HG03103 (cell line): ENCODE data around the gene ETF1.
"Not testable (repeated sequence)": the region's sequence is repeated elsewhere in the genome, so short reads cannot be mapped to it uniquely, and the experiment has no call there.

Experiments used
- ATAC-seq: cut with Tn5 transposase; IDR thresholded peaks from one replicate; pipeline ENCODE4 v1.9.1; 2021; ENCODE audit warnings: low read depth; ENCODE audit not compliant: unreplicated experiment

The ETF1 gene

DNA sequence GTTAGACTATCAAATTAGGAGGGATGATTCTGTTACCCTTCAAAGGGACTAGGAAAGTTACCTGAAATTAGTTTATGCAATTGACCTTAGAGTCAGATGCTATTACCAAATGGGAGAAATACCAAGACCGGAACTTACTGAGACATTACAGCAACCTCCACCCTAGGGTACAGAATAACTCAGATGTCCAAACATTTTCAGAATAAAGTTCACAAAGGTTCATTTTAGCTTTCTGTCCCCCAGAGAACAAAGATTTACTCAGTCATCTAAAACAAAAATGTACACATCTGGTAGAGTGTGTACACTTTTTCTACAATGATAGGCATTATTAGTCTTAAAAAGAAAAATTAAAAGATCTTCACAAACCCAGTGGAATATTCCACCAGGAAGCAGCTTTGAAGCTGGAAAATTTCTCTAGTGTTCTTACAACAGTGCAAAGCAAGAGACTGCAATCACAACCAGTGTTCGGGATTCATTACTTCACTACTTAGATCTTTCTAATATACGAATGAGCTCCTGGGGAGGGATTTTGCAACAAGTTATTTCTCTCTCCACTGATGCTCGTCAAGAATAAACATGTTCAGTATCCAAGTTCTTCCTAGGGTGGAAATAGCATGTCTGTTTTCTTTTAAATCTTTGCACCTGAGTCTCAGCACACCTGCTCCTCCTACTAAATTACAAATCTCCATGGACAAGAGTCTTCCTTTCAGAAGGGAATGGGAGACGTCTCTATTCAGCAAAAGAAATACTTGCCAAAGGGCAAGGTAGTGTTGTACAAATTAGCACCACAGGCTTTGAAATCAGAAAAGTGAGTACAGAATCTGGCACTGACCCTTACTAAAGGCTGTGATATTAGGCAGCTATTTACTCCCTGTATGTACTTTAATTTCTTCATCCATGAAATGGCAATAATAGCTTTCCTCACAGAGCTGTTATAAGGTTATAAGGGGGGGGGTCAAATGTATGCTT, 8.8 kb downstream of the ETF1 start:
- no peak for ATAC-seq

DNA sequence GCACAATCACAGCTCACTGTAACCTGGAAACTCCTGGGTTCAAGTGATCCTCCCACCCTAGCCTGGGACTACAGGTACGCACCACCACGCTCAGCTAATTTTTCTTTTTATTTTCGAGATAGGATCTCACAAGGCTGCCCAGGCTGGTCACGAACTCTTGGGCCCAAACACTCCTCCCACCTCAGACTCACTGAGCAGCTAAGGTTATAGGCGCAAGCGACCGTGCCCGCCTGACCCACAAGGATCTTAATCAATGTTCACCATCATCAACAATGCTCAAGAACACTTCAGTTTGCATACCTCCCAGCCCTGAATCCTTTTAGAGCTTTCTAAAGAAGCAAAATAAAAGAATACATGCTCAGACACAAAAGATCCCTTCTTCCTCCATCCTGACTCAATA, 13.2 kb downstream of the ETF1 start:
- ATAC-seq: no peak

DNA sequence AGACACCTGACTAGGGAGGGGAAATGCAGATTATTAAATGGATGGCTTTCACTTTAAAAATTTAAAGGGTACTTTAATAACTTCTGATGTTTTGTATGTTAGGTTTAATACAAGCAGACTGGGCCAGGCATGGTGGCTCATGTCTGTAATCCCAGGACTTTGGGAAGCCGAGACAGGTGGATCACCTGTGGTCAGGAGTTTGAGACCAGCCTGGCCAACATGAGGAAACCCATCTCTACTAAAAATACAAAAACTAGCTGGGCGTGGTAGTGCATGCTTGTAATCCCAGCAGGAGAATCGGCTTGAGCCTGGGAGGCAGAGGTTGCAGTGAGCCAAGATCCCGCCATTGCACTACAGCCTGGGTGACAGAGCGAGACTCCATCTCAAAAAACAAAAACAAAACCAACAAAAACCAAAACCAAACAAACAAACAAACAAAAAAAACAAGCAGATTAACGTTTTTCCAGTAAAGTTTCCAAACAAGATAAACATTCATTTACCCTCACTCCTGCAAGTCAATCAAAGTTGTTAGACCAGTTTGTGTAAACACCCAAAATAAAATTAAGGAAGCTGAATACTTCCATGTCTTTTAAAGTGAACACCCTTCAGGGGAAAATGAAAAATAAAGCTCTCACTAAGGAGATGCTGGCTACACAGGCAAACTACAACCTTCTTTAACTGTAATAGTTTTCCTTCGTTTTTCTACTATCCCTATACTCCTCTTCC, 14.1 kb downstream of the ETF1 start:
- ATAC-seq: no peak

DNA sequence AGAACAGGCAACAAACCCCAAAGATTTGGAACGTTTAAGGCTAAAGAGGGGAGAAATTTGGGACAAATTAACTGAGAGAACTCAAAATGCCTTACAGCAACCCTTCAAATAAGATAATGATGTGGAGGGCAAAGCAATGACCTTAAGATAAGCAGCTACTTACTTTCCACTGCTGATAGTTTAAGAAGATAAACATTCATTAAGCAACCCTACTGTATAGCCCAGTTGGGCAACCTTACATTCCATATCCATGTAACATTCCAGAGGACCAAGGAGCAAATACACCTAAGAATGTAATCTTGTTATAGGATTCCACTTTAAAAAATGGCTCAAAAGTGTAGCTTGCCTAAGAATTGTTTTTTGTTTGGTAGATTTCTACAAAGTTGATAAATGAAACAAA, 14.8 kb downstream of the ETF1 start:
- ATAC-seq: no peak

DNA sequence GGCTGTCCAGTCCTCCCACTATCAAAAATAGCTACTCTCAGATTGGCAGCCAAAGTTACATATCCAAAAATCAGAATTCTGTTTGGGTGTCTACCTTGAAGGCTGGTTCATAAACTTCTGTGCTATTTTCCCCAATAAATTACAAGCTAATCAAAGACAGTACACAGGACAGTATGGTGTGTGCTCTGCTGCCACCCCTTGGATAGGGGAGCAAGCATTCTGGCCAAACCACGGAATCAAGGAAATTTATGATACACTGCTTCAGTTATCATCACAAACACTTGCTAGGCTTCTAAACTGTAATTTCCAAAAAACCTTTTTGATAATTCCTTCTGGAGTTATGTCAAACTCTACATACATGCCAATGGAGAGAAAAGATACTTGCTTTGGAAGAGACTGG, 15.9 kb downstream of the ETF1 start:
- ATAC-seq: no peak

DNA sequence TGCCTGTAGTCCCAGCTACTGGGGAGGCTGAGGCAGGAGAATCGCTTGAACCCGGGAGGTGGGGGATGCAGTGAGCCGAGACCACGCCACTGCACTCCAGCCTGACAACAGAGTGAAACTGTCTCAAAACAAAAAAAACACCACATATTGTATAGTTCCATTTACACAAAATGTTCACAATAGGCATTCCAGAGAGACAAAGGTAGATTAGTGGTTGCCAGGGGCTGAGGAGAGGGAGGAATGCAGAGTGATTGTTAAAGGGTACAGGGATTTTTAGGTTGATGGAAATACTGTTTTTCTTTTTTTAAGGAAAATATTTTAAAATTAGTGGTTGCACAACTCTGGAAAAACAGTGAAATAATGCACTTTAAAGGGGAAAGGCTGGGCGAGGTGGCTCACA, 19.6 kb downstream of the ETF1 start:
- no peak for ATAC-seq

DNA sequence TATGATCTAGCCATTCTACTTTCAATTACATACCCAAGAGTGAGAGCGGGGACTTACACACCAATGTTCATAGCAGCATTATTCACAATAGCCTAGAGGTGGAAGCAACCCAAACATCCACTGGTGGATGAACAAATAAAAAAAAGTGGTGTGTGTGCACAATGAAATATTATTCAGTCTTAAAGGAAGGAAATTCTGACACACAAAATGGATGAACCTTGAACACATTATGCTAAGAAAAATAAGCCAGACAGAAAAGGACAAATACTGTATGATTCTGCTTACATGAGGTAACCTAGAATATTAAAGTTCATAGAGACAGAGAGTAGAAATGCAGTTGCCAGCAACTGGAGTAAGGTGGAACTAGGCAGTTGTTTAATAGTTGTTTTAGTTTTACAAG, 22.1 kb downstream of the ETF1 start:
- ATAC-seq: no peak

DNA sequence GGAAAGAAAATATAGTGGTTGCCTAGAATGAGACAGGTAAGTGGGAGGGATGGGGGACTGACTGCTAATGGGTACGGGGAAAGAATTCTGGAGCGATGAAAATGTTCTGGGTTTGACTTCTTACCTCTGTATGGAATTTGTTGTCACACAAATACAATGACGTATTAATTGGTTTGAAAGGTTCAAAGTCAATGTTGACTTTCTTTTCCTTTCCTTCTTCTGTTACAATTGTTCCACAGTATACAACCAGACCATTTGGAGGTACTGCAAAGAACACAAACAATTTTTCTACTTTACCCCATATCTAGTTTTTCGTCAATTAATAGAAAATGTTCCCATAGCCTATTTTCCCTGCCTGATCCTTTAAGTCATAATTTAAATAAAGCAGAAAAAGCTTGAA, 25.6 kb downstream of the ETF1 start:
- no peak for ATAC-seq

DNA sequence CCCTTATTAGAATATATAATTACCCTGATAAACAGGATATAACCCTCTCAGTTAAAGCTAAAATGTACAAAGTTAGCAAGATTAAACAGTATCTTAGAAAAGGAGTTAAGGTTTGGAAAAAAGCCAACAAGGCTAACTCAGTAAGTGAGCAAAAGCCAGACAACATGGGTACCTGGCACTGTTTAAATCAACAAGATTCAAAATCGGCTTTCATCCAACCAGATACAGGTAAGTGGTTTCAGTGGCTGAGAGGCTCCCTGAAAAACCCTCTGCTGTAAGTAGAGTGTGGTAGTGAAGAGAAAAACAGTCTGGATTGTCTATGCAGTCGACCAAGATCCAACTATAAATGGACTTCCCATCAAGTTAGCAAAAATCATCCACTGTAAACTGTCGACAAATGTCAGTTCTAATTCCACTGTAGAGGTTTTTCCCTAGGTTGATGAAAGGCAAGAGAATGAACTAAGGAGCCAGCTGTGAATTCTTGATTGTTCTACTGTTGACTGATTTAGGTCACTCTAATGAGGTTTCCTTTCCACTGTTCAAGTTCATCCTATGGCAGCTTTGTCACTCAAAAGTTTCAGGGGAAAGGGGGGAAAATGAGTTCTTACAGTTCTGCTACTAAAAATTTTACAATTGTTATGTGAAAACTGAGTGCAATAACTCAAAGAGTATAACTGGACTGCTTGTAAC, 27.3 kb downstream of the ETF1 start:
- ATAC-seq: no peak

DNA sequence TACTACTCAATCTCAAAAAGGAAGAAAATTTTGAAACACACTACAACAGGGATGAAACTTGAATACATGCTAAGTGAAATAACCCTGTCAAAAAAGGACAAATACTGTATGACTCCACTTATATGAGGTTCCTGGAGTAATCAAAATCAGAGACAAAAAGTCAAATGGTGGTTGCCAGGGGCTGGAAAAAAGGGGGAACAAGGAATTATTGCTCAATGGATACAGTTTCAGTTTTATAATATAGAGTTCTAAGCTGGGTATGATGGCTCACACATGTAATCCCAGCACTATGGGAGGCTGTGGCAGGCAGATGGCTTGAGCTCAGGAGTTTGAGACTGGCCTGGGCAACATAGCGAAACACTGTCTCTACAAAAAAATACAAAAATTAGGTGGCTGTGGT, 29.0 kb downstream of the ETF1 start:
- ATAC-seq: no peak

DNA sequence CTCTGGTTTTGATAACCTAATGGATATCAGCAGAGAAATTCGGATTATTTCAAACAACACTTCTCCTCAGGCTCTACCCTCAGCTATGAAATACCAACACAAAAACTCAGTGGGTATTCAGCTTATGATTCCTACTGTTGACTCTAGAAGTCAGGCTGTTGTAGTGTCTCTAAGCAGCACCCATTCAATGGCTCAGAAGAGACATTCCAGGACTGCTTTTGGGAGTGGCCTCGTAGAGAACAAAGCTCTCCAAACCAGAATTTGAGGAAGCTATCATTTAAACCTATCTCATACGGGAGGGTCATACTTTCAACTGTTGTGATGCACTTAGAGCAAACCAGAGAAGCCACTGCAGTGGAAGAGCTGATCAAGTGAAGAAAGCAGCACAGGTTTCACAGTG, 34.1 kb downstream of the ETF1 start:
- ATAC-seq: no peak

DNA sequence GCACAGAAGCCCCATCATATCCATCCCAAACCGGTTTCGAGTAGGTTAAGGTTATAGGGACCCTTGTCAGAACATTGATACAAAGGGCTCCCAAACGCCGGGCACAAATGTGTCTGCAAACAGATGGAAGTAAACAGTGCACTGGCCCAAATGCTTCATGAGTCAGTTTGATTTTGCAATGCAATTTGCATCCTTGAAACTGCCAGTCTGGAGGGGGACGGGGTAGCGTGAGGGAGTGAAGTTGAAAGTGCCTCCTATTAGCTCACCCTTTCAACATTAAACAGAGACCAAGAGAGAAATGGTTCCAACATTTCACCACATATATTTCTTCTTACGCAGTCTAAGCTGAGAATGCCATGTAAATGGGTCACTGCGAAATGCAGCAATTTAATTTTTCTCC, 35.6 kb downstream of the ETF1 start:
- ATAC-seq: not testable (repeated sequence)

DNA sequence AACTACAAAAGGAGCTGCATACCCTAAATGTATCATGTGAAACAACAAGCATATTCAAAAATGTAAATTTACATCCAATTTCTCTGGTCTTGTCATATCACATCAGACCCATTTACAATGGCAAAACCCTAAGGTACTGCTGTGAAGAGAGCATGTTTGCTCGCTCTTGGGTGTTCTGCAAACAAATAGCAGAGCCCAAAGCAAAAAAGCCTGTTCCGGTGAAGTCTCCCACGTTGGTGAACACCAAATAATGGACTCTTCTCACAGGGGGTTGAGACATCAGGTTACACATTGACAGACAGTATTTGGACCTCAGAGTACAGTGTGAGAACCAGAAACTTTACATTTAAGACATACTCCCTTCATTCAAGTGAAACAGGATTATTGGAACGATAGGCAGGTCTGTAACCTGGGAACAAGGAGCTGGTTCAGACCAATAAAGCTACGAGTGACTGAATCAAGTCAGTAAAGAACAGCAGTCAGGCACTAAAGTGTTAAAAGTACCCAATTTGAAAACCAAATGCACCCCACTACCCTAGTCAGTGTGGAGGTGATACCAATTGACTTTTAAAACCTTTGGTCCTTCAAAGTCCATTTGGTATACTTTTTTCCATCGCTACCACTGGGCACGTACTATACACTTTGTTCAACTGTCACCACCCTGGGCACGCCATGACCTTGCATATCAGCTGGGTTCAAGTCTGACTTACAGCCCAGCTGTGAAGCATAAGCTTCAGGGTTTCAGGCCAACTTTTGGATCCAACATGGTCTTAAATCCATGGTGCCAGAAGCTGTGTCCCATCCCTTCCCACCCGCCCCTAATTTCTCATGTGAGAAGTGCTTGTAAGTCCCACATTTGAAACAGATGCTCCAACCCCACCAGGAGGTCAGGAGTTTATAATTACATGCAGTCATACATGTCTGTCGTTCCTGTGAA, 36.4 kb downstream of the ETF1 start:
- ATAC-seq: no peak

DNA sequence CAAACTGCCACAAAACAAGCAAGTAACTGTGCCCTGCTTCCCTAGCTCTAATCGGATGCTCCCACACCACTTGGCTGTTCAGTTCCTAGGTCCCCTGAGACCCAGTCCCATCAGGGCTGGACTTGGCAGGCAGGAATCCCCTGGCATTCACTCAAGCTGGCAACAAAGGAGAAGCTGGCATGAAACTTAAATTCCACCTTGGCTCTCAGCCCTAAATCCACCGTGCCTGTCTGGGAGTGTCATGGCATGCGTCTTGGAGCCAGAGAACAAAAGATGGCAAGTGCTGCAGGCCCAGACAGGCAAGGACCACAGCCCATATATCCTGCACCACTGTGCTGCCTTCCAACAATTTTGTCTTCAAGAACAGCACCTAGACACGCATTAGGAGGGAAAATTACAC, 38.2 kb downstream of the ETF1 start:
- ATAC-seq: no peak

DNA sequence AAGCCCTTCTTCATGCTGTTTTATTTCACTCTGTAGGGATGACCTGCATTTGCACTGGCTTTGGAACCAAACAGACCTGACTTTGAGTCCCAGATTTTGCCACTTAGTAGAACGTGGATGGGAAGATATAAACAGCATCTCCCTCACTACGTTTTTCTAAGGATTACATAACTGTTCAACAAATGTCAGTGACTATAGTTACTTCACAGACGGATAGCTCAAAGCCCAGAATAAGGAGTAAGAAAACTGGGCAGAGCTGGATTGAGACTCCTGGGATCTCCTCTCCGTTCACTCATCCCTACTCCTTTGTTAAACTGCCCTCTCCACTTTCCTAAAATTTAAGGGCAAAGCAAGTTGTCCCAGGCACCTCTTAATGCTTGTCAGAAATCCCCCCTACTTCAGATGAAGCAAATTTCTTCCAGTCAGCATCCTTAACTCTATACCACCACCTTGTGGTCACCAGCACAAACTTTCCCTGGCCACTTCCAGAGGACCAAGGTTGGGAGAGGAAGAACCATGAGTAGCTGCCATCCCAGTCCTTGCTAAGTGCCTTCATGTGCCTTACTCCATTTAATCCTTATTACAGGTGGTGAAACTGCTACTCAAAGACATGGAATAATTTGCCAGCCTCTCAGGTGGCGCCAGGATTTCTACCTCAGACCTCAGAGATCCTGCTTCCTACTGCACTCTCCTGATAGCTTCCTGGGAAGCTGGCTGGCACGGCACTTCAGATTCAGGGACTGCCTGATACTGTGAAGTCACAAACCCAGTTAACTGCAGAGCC, 39.4 kb downstream of the ETF1 start:
- no peak for ATAC-seq

DNA sequence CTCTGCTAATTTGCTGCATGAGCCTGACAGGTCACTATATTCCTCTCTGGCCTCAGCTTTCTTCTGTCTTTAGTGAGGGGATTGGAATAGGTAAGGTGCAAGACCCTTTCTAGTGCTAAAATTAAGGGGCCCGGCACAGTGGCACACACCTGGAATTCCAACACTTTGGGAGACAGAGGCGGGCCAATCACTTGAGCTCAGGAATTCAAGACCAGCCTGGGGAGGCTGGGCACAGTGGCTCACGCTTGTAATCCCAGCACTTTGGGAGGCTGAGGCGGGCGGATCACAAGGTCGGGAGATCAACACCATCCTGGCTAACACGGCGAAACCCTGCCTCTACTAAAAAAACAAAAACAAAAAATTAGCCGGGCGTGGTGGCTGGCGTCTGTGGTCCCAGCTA, 40.5 kb downstream of the ETF1 start:
- no peak for ATAC-seq

DNA sequence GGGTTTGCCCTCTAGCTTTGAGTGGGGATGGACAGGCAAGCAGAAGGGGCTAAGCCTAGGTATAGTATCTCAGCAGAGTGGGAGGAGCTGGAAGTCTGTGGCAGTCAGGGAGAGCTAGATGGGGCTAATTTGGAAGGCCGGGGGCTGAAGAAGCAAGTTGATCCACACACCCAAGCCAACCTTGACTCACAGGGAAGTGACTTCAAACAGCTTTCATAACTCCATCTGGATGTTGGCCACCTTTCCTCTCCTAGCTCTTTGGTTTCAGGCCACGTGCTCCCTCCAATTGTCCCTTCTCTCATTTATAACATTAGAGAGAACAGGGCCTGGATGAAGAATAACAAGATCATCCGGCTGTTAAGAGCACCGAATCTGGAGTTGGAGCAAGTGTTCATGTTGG, 40.9 kb downstream of the ETF1 start:
- no peak for ATAC-seq

DNA sequence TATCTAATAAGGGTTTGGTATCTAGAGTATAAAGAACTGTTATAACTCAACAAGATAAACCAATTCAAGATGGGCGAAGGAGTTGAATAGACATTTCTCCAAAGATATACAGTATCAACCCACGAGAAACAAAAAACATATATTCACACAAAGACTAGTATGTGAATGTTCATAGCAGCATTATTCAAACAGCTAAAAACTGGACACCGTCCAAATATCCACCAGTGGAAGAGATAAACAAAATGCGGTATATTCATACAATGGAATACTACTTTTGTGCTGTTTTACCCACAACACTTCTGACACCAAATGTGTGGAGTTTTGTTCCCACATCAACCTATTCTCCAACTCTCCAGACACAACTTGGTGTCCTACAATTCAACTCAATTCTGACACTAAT, 44.7 kb downstream of the ETF1 start:
- ATAC-seq: no peak

DNA sequence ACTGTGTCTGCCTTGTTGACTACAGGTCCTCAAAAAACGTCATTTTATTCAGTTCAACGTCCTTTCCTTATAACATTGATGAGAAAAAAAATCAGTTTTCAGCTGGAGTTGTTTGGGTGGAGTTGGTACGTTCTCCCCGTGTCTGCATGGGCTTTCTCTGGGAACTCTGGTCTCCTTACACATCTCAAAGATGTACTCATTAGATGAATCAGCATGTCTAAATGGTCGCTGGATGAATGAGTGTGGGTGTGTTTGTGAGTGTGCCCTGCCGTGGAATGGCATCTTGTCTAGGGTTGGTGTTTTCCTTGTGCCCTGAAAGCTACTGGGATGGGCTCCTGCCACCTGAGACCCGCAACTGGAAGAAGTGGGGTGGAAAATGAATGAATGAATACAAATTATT, 47.7 kb downstream of the ETF1 start:
- no peak for ATAC-seq
